OCI-LY3 (cell line): ENCODE results near the gene FYN.

Source experiments
- EZH2phosphoT487 ChIP-seq: fragments of 200-600 bp; shearing (Covaris generic); IDR thresholded peaks from 2 replicates; pipeline ENCODE4 v1.6.1; 2018; ENCODE audit warnings: antibody characterized with exemption, mixed run types, low read depth
- TF ChIP-seq, protein P1 (sequence below): fragments of 200-600, 300-600 bp; sonication (generic); IDR thresholded peaks from 2 replicates; pipeline ENCODE4 v1.5.1; 2014; ENCODE audit warnings: antibody characterized with exemption, low read length, low read depth

DNA sequence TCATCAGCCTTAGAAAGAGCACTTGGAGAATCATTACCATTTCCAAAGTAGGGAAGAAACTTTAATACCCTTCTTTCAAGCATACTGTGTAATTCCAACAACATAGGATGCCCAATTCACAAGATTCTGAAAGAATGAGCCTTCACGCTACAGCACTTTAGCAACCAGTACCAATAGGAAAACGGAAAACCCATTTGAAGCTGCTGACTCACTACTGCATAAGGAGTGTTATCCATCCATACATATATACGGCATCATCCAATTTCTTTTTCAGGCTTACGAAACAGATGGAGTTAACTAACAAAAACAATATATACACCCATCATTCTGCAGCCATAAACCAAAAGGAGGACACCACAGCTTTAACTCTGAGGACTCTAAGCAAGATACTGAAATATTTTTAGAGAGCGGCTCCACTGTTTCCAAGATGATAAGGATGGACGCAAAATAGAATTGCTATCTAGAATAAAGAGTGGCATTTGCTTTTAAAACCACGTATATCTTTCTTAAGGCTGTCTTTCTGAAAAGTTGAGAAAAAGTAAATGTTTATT lies 24.9 kb downstream of the FYN start:
- TF ChIP-seq, protein P1, sequence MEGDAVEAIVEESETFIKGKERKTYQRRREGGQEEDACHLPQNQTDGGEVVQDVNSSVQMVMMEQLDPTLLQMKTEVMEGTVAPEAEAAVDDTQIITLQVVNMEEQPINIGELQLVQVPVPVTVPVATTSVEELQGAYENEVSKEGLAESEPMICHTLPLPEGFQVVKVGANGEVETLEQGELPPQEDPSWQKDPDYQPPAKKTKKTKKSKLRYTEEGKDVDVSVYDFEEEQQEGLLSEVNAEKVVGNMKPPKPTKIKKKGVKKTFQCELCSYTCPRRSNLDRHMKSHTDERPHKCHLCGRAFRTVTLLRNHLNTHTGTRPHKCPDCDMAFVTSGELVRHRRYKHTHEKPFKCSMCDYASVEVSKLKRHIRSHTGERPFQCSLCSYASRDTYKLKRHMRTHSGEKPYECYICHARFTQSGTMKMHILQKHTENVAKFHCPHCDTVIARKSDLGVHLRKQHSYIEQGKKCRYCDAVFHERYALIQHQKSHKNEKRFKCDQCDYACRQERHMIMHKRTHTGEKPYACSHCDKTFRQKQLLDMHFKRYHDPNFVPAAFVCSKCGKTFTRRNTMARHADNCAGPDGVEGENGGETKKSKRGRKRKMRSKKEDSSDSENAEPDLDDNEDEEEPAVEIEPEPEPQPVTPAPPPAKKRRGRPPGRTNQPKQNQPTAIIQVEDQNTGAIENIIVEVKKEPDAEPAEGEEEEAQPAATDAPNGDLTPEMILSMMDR = no peak
- no peak for TF ChIP-seq EZH2phosphoT487
